HG02610 (cell line): ENCODE results near the gene SYNPO.

Experiments used
- ATAC-seq: cut with Tn5 transposase; IDR thresholded peaks from one replicate; pipeline ENCODE4 v1.9.1; 2021; ENCODE audit warnings: mild to moderate bottlenecking, moderate library complexity; ENCODE audit not compliant: unreplicated experiment

Gene SYNPO

GRCh38 chr5:150640311-150641005 is at the start of gene SYNPO:
SYNPO (plus strand) TSS chr5:150640660; CDS start chr5:150648276, 7,616 bp downstream.
- ATAC-seq = no peak

GRCh38 chr5:150590979-150591695 is 49.3 kb upstream of the SYNPO start:
- ATAC-seq = no peak

- ATAC-seq = no peak
Observed at GRCh38 chr5:150593593-150593992, 46.9 kb upstream of the SYNPO start.

- no peak for ATAC-seq
Observed at GRCh38 chr5:150593996-150594395, 46.5 kb upstream of the SYNPO start.

GRCh38 chr5:150595466-150596031 is 44.9 kb upstream of the SYNPO start:
- no peak for ATAC-seq

- ATAC-seq = no peak
Observed at GRCh38 chr5:150596313-150596712, 44.1 kb upstream of the SYNPO start.

- ATAC-seq = no peak
Observed at GRCh38 chr5:150596826-150597225, 43.6 kb upstream of the SYNPO start.

GRCh38 chr5:150598006-150598405 is 42.5 kb upstream of the SYNPO start:
- no peak for ATAC-seq

GRCh38 chr5:150598821-150599273 is 41.6 kb upstream of the SYNPO start:
- ATAC-seq = no peak

- ATAC-seq = no peak
Observed at GRCh38 chr5:150599281-150599680, 41.2 kb upstream of the SYNPO start.

- ATAC-seq = no peak
Observed at GRCh38 chr5:150599917-150600511, 40.4 kb upstream of the SYNPO start.

GRCh38 chr5:150600616-150601490 is 39.6 kb upstream of the SYNPO start:
- ATAC-seq = no peak

- ATAC-seq = no peak
Observed at GRCh38 chr5:150601491-150602345, 38.7 kb upstream of the SYNPO start.

- ATAC-seq = no peak
Observed at GRCh38 chr5:150603052-150603451, 37.4 kb upstream of the SYNPO start.

- ATAC-seq = no peak
Observed at GRCh38 chr5:150603491-150603890, 37.0 kb upstream of the SYNPO start.

- no peak for ATAC-seq
Observed at GRCh38 chr5:150604010-150604409, 36.5 kb upstream of the SYNPO start.

- no peak for ATAC-seq
Observed at GRCh38 chr5:150604894-150605440, 35.5 kb upstream of the SYNPO start.

- no peak for ATAC-seq
Observed at GRCh38 chr5:150605546-150605945, 34.9 kb upstream of the SYNPO start.

- ATAC-seq = no peak
Observed at GRCh38 chr5:150606476-150606875, 34.0 kb upstream of the SYNPO start.
